Upper lobe of left lung (tissue), 4 donors: ENCODE data around the gene MANBA.

ENCODE experiments used
- CTCF ChIP-seq, 6 experiments: fragments of 450-650 bp in 4 of 6; fragments of 200-600 bp in 2 of 6; sonication (generic) in 2 of 6; IDR thresholded peaks; one replicate each; pipeline ENCODE4 v1.5.1; 2016 to 2019; ENCODE audit warnings: antibody characterized with exemption in 6 of 6
- POLR2A ChIP-seq, 4 donors: fragments of 450-650 bp; IDR thresholded peaks; one replicate each; pipeline ENCODE4 v1.5.1; 2016 to 2017; ENCODE audit warnings: antibody characterized with exemption in 4 of 4, mild to moderate bottlenecking in 2 of 4
- POLR2AphosphoS5 ChIP-seq, 2 donors: sonication (generic); formaldehyde crosslinking; IDR thresholded peaks; one replicate each; pipeline ENCODE4 v1.5.1; 2017; ENCODE audit warnings: antibody characterized with exemption in 2 of 2

- TF ChIP-seq CTCF (IDR thresholded peaks at IDR 0.05), result no peak
- TF ChIP-seq POLR2A (IDR thresholded peaks at IDR 0.05), result no peak
- no peak for TF ChIP-seq POLR2AphosphoS5 (IDR thresholded peaks at IDR 0.05)
Measured at GRCh38 chr4:102592256-102592655, 168.5 kb downstream of the MANBA start.
